Hepatocyte (in vitro differentiated cells): ENCODE measurements around the gene CACHD1.

Experiments used
- CTCF ChIP-seq: fragments of 200-600 bp; sonication (generic); IDR thresholded peaks from 2 replicates; pipeline ENCODE4 v1.5.1; 2016; ENCODE audit warnings: antibody characterized with exemption, mild to moderate bottlenecking; ENCODE audit not compliant: poor library complexity
- EZH2 ChIP-seq: fragments of 200-600 bp; sonication (generic); IDR thresholded peaks from 2 replicates; pipeline ENCODE4 v1.6.1; 2016; ENCODE audit warnings: antibody characterized with exemption, mild to moderate bottlenecking, borderline replicate concordance

- TF ChIP-seq CTCF (no peak), EZH2 (no peak)
Observed at GRCh38 chr1:64715186-64715585, 245.3 kb downstream of the CACHD1 start.
